Esophagus muscularis mucosa (tissue), 4 donors: ENCODE measurements around the gene KASH5. TPM values are rescaled to one million over a fixed set of nuclear protein-coding genes. Genes with fewer than 3 reads are reported as not detected.

ENCODE experiments used
- DNase-seq: peaks from one replicate; pipeline ENCODE4 v3.0.0-alpha.2; 2017; ENCODE audit errors: extremely low spot score
- H3K27ac ChIP-seq, 4 donors: fragments of 200-600 bp; sonication (generic); replicated peaks in 1 of 4; 1 replicate in 3 of 4; 2 replicates in 1 of 4; pipeline ENCODE4 v1.5.1; 2016 to 2019; ENCODE audit warnings: mild to moderate bottlenecking in 1 of 4
- H3K27me3 ChIP-seq, 4 donors: fragments of 200-600 bp; sonication (generic); one replicate each; pipeline versions ENCODE4 v1.5.1 to v1.6.0; 2016 to 2019
- H3K36me3 ChIP-seq, 4 donors: fragments of 200-600 bp; sonication (generic); one replicate each; pipeline ENCODE4 v1.5.1; 2016 to 2019
- H3K4me1 ChIP-seq, 4 donors: fragments of 200-600 bp; sonication (generic); one replicate each; pipeline ENCODE4 v1.5.1; 2016 to 2019
- H3K4me3 ChIP-seq, 4 donors: fragments of 200-600 bp; sonication (generic); 1 replicate in 2 of 4; 2 replicates in 2 of 4; pipeline ENCODE4 v1.5.1; 2016 to 2019; ENCODE audit warnings: mild to moderate bottlenecking in 4 of 4, moderate library complexity in 1 of 4
- H3K9me3 ChIP-seq, 4 donors: fragments of 200-600 bp; sonication (generic); 1 replicate in 3 of 4; 2 replicates in 1 of 4; pipeline ENCODE4 v1.5.1; 2016 to 2019
- EP300 ChIP-seq: sonication (generic); formaldehyde crosslinking; IDR thresholded peaks from one replicate; pipeline ENCODE4 v1.6.1; 2017; ENCODE audit warnings: antibody characterized with exemption
- POLR2A ChIP-seq: fragments of 450-650 bp; IDR thresholded peaks from one replicate; pipeline ENCODE4 v1.6.1; 2017; ENCODE audit warnings: antibody characterized with exemption, moderate library complexity, mild to moderate bottlenecking, low read depth
- POLR2AphosphoS5 ChIP-seq, 2 donors: sonication (generic); formaldehyde crosslinking; IDR thresholded peaks; one replicate each; pipeline ENCODE4 v1.6.1; 2017; ENCODE audit warnings: antibody characterized with exemption in 2 of 2
- WGBS: methylation state at CpG from one replicate; pipeline ENCODE4 v1.1.5; 2018; 5-methylcytosine and 5-hydroxymethylcytosine counted together
- intact Hi-C: fragments of 100-400 bp; cut with DNase I; formaldehyde crosslinking; loops from one replicate; pipeline ENCODE4 v1.15.1; 2023
- total RNA-seq, 4 donors: library from RNA; depleted of rRNA; stranded (reverse); fragments of >200 nt; gene quantifications; one replicate each; pipeline versions ENCODE4 v1.1.0 to v1.2.1, GENCODE V29; 2016
- TF ChIP-seq, protein P1 (sequence below), 3 experiments: fragments of 200-600 bp in 2 of 3; fragments of 450-650 bp in 1 of 3; sonication (generic) in 2 of 3; IDR thresholded peaks; one replicate each; pipeline ENCODE4 v1.5.1; 2017 to 2019; ENCODE audit warnings: antibody characterized with exemption in 3 of 3, mild to moderate bottlenecking in 2 of 3, moderate library complexity in 1 of 3

Gene KASH5
- total RNA-seq, 4 donors from 2014 or later, result not detected

DNA sequence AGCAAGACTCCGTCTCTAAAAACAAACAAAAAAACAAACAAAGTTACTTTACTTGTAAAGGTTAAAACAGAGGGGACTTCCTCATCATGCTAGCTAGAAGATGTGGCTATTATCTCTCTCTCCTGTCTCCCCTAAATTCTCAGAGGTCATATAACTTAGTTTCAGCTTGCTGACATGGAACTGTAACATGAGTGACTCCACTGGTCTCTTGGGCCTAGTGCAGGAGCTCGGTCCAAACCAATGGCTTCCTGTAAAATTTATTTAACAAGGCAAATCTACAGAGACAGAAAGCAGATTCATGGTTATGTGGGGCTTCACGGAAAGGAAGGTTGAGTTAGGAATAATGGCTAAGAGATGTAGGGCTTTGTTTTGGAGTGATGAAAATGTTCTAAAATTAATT lies 9.5 kb upstream of the KASH5 start:
- H3K27me3 ChIP-seq, result peaks cover 0 to 13% (median 0%) of the 10 kb centered on the region in 4 donors
- H3K27ac ChIP-seq, result no peak overlapping the region
- 81% methylated on average over 3 of the region's 3 CpGs for WGBS
- no peaks in the 10 kb centered on the region for H3K36me3 ChIP-seq
- H3K4me1 ChIP-seq, result no peaks in the 10 kb centered on the region
- no peak overlapping the region for H3K4me3 ChIP-seq
- H3K9me3 ChIP-seq, result peaks cover 0 to 18% (median 14%) of the 10 kb centered on the region in 4 donors
- intact Hi-C loops, result no loop called here
- no peak for DNase-seq
- TF ChIP-seq EP300 (no peak), POLR2AphosphoS5 (IDR thresholded peaks at IDR 0.05) (no peak)

DNA sequence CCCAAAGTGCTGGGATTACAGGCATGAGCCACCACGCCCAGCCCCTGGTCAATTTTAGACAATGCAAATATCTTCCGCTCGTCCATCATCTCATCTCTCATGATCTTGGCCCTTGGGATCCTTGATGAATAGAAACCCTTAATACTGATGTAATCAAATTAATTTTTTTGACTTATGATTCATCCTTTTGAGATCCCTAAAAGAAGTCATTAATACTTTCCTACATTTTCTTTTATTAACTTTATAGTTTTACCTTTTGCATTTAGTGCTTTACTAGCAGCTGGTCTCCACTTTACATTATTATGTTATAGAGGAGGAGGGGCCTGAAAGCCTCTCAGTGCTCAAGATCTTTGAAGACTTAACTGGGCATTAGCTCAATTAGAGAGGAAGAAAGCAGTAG lies 7.7 kb upstream of the KASH5 start:
- Histone ChIP-seq H3K4me3 (no peak overlapping the region), H3K4me1 (no peaks in the 10 kb centered on the region), H3K27me3 (peaks cover 0 to 13% (median 0%) of the 10 kb centered on the region in 4 donors), H3K9me3 (peaks cover 0 to 18% (median 14%) of the 10 kb centered on the region in 4 donors), H3K36me3 (no peaks in the 10 kb centered on the region), H3K27ac (no peak overlapping the region)
- no peak for TF ChIP-seq POLR2A
- TF ChIP-seq POLR2AphosphoS5 (IDR thresholded peaks at IDR 0.05), result no peak
- TF ChIP-seq, protein P1, sequence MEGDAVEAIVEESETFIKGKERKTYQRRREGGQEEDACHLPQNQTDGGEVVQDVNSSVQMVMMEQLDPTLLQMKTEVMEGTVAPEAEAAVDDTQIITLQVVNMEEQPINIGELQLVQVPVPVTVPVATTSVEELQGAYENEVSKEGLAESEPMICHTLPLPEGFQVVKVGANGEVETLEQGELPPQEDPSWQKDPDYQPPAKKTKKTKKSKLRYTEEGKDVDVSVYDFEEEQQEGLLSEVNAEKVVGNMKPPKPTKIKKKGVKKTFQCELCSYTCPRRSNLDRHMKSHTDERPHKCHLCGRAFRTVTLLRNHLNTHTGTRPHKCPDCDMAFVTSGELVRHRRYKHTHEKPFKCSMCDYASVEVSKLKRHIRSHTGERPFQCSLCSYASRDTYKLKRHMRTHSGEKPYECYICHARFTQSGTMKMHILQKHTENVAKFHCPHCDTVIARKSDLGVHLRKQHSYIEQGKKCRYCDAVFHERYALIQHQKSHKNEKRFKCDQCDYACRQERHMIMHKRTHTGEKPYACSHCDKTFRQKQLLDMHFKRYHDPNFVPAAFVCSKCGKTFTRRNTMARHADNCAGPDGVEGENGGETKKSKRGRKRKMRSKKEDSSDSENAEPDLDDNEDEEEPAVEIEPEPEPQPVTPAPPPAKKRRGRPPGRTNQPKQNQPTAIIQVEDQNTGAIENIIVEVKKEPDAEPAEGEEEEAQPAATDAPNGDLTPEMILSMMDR (IDR thresholded peaks at IDR 0.05), result no peak
- no peak for TF ChIP-seq EP300
- intact Hi-C loops, result no loop called here
- DNase-seq, result no peak
- 95% methylated on average over 3 of the region's 3 CpGs for WGBS

DNA sequence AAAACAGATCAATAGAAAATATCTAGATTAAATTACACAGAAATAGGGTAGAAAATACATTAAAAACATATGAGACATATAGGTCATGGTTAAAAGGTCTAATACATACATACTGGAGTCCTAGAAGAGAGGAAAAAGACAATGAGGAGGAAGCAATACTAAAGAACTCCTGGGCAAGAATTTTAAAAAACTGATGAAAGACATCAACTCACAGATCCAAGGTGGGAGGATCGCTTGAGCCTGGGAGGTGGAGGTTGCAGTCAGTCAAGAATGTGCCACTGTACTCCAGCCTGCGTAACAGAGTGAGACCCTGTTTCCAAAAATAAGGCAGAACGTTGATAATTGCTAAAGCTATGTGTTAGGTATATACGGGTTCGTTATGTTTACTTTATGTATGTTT lies 5.4 kb upstream of the KASH5 start:
- H3K4me1 ChIP-seq, result peaks cover 0 to 2% (median under 1%) of the 10 kb centered on the region in 4 donors
- peaks cover 0 to 12% (median 0%) of the 10 kb centered on the region in 4 donors for H3K27me3 ChIP-seq
- 88% methylated on average over 5 of the region's 5 CpGs for WGBS
- DNase-seq, result no peak
- peaks cover 0 to 18% (median 14%) of the 10 kb centered on the region in 4 donors for H3K9me3 ChIP-seq
- no peak overlapping the region for H3K27ac ChIP-seq
- no peak overlapping the region for H3K4me3 ChIP-seq
- intact Hi-C loops, result no loop called here
- H3K36me3 ChIP-seq, result no peaks in the 10 kb centered on the region
- TF ChIP-seq, protein P1 (IDR thresholded peaks at IDR 0.05), result no peak
- TF ChIP-seq POLR2A, result no peak
- TF ChIP-seq POLR2AphosphoS5 (IDR thresholded peaks at IDR 0.05), result no peak
- no peak for TF ChIP-seq EP300

GRCh38 chr19:49383599-49383998 lies 4.5 kb upstream of the KASH5 start:
- WGBS, result 82% methylated on average over 1 of the region's 1 CpG

DNA sequence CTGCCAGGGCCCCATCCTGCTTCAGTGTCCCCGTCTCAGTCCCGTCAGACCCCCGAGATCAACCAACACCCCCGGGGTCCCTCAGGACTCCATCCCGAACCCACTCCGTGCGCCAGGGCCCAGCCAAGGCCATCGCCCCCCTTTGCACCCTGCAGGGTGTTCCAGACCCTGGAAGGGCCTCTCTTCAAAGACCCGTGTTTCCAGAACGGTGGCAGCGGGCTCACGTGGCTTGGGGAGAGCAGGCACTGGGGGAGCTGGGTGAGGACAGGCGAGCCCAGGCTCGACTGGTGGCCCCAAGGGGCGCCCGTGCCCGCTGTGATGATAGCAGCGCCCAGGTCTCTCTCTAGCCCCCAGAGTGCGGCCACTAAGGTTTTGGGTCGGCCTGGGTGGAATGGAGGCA lies 1.4 kb downstream of the KASH5 start:
- peaks cover 0 to 14% (median 8%) of the 10 kb centered on the region in 4 donors for H3K4me1 ChIP-seq
- TF ChIP-seq POLR2A (no peak), POLR2AphosphoS5 (IDR thresholded peaks at IDR 0.05) (no peak), EP300 (no peak)
- TF ChIP-seq, protein P1 (IDR thresholded peaks at IDR 0.05), result no peak
- H3K4me3 ChIP-seq, result no peak overlapping the region
- peaks cover 0 to 58% (median 0%) of the 10 kb centered on the region in 4 donors for H3K27me3 ChIP-seq
- DNase-seq, result no peak
- no peak overlapping the region for H3K27ac ChIP-seq
- intact Hi-C loops, result no loop called here
- WGBS, result 81% methylated on average over 10 of the region's 20 CpGs
- no peaks in the 10 kb centered on the region for H3K9me3 ChIP-seq
- no peaks in the 10 kb centered on the region for H3K36me3 ChIP-seq

More at GRCh38 chr19:49383599-49383998, 4.5 kb upstream of the KASH5 start:
- TF ChIP-seq, protein P1 (IDR thresholded peaks at IDR 0.05), result no peak
- TF ChIP-seq EP300, result no peak
- no peak for TF ChIP-seq POLR2AphosphoS5 (IDR thresholded peaks at IDR 0.05)
- TF ChIP-seq POLR2A, result no peak
- peaks cover 0 to 10% (median 7%) of the 10 kb centered on the region in 4 donors for H3K4me1 ChIP-seq
- no peak for DNase-seq
- no peak overlapping the region for H3K4me3 ChIP-seq
- H3K36me3 ChIP-seq, result no peaks in the 10 kb centered on the region
- intact Hi-C loops, result no loop called here
- no peak overlapping the region for H3K27ac ChIP-seq
- H3K9me3 ChIP-seq, result peaks cover 0 to 18% (median 14%) of the 10 kb centered on the region in 4 donors
- H3K27me3 ChIP-seq, result peaks cover 0 to 20% (median 0%) of the 10 kb centered on the region in 4 donors
